ENCODE results near the gene PMS1.
"Not testable (repeated sequence)": the region's sequence is repeated elsewhere in the genome, so short reads cannot be mapped to it uniquely, and the experiment has no call there.

Gene PMS1

DNA sequence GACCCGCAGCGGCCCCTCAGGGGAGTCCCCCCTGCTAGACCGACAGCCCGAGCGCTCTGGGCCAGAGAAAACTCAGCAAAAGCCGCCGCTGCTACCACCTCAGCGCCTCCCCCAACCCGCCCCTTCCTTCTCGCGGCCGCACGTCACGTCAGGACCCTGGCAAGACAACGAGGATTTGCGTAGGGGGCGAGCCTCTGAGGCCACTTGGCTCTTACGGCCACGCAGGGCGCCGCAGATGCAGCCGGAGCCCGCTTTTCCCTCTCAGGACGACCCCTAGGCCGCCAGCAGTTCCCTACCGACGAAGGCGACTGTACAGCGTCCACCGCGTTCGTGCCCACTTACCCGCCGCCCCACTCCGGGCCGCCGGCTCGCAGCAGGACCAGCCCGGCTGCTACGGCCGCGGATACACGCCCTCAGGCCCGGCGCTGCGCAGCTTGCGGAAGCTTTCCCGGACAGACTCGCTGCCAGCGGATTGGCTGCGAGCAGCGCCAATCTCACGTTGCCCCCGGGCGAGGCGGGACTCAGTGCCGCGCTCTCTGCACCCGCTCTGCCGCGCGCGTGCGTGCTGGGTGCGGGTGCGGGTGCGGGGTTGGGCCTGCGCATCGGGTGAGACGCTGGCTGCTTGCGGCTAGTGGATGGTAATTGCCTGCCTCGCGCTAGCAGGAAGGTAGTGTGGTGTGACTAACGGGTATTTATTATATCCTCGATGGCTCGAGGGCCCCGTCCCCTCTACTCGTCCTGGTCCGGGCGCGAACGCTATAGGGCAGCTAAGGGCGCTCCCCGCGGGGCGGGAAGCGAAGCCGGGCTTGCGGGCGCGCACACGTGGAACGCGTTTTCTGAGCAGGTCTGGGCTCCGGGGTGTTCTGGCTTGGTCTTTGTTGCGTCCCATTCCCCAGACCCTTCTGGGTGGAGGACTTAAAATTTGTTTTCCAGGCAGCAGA, at the start of gene PMS1, which contains the start of gene ORMDL1:
Gene PMS1 (plus strand): TSS at position 524 of the 941 bp plus-strand sequence. CDS start 7,360 bp downstream, outside the sequence.
Gene ORMDL1 (minus strand): TSS at position 413 of the 941 bp plus-strand sequence. CDS start 1,744 bp downstream, outside the sequence.
- DNase-seq, result peak; percentile 91 to 96

DNA sequence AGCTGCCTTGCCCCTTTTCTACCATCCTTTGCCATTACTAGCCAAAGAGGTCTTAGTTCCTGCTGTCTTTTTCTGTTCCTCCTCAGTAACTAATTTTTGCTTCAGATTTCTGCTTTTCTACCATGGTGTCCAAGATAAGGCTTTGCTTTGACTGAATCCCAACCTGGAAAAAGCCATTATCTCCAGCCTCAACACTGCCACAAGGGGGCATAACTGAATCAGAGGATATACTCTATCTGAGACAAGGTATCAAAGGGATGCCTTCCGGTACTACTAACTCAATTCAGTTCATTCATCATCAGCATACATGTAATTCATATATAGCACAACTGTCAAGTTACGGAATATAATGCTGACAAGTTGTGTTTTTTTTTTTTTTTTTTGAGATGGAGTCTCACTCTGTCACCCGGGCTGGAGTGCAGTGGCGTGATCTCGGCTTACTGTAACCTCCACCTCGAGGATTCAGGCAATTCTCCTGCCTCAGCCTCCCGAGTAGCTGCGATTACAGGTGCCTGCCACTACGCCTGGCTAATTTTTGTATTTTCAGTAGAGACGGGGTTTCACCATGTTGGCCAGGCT, 33.1 kb upstream of the PMS1 start:
- DNase-seq, result peak; percentile 25 to 67

DNA sequence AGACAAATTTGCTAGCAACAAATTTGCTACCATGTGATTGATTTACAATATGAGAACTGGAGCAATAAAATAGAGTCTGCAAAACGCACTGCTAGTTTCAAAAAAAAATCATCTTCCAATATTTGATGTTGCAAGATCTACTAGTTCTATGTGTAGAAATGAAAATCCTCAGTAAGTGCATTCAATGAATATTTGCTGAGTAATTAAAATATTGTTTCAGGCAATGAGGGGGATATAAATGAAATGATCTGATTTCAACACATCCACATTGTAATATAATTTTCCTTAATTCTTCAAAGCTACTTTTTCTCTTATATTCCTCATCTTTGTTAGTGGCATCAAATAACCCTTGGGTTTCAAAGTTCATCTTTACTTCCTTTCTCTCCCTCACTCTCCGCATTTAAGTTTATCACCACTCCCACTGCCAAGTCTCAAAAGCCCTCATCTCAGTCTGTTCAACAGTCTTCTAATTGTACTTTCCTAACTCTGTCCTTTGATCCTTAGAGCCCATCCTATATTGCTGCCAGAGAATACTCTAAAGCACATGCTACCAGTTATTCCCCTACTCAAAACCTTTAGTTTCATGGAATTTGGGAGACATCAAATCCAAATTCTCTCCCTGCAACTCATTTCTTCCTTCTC, 27.8 kb upstream of the PMS1 start:
- no peak for DNase-seq

DNA sequence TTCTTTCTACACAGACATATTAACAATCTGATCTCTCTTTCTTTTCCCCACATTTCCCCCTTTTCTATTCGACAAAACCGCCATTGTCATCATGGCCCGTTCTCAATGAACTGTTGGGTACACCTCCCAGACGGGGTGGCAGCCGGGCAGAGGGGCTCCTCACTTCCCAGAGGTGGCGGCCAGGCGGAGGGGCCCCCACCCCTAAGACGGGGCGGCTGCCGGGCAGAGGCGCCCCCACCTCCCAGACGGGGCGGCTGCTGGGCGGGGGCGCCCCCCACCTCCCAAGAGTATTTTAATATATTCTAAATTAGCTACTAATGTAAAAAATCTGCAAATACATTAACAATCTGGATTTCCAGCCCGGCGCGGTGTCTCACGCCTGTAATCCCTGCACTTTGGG, 24.1 kb upstream of the PMS1 start:
- not testable (repeated sequence) for DNase-seq

DNA sequence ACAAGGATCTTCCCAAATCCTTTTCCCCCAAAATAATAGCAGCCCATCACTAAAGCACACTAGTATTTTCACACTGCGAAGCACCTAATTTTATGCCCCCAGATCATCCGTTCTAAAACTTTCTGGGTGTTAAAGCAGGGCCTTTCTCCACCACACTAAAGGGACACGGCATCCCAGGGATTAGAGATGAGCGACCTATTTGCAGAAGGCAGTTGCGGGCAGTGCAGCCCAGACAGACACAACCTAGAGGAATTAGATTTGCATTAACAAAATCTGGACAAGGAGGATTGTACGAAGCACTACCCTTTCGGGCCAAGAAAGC, 22.1 kb upstream of the PMS1 start:
- DNase-seq, result no peak

DNA sequence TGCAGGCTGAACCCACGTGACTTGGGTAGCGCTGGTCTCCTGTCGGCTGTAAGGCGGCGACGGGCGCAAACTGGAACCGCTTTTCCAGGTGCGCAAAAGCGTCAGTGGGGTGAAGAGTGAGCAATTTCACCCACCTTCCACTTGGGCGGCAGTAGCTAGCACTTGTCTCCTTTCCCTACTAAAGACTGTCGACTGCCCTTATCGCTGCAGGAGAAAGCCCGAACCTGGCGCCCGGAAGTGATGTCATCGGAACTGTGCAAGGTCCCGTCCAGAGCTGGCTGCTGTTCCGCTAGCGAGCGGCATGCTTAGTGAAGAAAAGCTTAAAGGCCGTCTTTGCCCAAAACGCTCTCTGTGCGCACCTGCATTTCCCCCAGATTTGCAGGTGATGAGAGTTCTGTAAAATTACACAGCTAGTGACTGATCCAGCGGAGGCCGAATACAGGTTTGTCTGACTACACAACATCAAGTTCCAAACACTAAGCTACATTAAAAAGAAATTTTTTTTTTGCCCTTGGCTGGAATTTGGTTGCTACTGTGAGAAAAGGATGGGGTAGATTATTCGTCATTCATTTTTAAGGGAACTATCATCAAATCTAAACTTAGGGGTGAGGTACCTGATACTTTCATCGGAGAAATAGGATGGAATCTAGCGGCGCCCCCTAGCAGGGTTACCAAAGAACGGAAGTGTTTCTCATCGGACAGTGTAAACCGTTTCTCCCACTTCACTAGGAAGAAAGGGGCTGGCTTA, 21.5 kb upstream of the PMS1 start, which contains the start of gene OSGEPL1:
Gene OSGEPL1 (minus strand): TSS at position 242 of the 748 bp plus-strand sequence. CDS start 1,152 bp downstream, outside the sequence.
- DNase-seq, result peak; percentile 80 to 88

DNA sequence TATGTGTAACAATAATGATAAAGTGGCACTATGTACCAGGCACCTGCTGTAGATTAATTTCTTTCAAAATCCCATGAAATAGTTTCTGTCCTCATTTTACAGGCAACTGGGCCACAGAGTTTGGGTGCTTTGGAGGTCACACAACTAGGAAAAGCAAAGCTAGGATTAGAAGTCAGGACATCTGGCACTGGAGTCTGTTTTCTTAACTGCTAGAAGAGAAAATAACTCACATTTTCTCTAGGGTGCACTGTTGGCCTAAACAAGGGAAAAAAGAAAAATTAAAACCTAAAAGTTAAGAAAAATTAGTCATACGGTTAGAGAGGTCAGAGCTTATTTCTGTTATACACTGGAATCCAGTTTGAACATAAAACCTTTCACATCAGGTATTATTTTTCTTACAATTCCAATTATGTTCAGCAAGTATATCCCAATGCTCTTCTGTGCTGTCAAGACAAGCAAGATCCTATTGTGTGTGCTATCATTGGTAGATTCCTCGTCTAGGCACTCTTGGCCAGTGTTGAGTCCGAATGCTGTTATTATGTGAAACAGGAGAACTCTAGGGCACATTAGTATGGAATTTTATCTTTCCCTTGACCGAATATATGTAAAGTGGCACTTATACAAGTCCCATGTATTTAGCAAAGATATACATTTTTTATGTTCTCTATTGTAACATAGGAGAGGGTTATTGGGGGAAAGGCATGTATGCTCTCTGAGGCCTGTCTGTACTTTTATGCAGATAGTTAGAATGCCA, 20.2 kb upstream of the PMS1 start:
- DNase-seq, result no peak

DNA sequence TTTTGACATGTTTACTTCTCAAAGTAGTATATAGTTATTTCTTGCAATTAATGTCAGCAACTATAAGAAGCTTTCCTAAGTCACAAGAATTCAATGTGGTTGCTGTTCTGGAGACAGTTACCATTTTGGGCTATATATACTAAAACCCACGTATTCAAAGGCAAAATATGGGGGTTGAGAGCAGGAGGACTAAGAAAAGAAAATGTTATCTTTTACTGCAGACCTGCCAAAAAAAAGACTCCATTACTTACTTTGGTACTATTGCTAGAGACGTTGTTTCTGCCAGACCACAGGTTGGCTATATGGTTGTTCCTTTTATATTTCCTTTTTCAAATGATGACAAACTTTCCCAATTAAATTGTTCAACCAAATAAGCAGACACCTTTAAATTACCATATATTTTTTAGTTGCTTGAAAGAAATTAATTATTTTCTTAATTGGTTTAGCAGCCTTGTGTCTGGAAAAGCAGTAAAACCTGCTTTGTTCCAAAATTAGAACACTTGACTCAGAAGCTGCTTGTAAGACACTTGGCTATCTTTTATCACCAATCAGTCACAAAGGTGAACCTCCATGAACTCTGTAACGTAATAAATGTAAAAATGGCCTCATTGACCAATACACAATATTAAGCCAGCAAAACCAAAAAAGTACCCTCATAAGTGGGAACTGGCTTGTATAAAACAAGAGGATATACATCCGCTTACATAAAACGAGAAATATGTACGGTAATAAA, 13.5 kb upstream of the PMS1 start:
- DNase-seq, result no peak

DNA sequence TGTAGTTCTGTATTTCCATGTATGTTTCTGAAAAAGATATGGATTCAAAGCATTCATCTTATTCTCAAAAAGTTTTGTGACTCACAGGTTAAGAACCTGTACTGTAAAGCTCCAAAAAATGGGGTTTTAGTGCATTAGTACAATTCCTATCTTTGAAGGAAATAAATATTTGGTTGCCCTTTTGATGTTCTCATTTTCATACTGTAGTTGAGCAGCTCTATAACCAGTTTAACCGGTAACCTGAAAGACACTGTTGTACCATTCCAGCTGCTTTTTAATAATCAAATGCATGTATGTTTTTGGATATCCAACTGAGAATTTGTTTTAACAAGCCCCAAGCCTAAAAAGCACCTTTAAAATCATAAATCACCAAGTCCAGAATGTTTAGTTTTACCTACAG, 12.0 kb upstream of the PMS1 start:
- DNase-seq, result no peak

DNA sequence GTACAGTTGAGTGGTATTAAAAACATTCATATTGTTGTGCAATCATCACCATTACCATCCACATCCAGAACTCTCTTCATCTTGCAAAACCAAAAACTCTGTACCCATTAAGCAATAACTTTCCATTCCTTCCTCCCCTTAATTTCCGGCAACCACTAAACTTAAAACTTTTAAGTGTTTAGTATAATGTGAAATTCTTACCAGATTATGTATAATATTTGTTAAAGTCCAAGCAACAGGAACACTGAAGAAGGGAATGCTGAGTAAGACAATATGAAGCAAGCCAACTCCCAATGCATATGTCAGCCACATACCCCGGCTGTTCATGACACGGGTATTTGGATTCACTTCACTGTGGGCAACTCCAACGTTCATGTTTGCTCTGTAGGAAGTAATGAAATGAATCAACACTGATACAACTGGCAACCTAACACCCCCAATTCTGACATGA, 2.0 kb upstream of the PMS1 start:
- peak; percentile 40 to 46 for DNase-seq

DNA sequence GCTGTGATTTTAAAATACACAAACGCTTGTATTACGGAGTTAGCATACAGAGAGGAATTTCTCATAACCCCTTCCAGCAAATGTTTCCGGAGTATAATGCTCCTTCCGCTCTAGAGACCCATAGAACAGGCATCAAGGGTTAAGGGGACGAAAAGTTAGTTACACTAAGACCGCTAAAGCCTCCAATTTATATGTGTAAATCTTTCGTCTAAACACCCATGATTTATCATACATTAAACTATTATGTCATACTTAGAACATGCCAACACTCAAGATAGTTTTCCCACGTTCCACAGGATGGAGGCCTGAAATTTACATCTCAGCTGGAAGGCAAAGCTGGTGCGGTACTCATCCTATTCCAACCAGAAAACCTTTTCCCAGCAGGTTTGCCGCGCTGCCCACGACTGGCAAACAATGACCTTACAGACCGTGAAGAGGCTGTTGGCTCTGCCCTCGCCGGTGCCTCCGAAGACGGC, 761 bp upstream of the PMS1 start:
- peak in 1 of 2 donors; percentile 41 for DNase-seq

DNA sequence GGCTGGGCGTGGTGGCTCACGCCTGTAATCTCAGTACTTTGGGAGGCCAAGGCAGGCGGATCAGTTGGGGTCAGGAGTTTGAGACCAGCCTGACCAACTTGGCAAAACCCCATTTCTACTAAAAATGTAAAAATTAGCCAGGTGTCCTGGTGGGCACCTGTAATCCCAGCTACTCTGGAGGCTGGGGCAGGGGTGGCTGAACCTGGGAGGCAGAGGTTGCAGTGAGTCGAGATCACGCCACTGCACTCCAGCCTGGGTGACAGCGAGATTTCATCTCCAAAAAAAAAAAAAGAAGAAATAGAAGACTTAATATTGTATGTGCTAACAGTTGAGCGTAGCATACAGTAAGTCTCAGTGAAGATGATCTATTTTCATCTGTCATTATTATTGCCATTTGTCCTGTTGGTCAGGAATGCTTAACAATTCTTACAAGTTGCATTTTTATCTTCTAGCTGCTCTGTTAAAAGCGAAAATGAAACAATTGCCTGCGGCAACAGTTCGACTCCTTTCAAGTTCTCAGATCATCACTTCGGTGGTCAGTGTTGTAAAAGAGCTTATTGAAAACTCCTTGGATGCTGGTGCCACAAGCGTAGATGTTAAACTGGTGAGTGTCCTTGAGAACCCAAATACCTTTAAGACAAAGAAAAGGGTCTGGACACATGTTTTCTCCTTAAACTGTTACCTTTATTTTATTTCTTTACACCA, 7.2 kb downstream of the PMS1 start:
- DNase-seq, result no peak

DNA sequence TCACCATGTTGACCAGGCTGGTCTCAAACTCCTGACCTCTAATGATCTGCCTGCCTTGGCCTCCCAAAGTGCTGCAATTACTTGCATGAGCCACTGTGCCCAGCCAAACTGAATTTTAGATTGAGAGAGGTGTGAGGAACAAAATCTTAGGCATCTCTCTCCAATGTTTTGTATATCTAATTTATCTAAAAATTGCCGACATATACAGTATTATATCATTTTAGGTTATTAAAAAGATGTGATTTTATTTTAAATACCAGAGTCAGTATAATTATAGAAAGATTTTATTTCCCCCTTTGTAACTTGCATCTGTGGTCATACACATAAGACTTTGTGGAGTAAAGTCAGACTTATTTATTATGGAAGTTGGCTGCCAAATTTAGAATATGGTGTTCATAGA, 10.1 kb downstream of the PMS1 start:
- no peak for DNase-seq

DNA sequence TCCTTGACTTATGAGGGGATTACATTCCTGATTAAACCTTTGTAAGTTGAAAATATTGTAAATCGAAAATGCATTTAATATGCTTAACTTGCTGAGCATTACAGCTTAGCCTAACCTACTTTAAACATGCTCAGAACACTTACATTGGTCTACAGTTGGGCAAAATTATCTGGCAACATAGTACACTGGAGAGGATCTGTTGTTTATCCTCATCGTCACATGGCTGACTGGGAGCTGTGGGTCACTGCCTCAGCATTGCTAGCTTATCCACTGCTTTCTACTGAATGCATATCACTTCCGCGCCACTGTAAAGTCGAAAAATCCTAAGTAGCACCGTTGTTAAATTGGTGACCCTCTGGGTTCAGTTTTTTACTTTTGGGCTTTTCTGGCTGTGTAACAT, 13.7 kb downstream of the PMS1 start:
- no peak for DNase-seq

DNA sequence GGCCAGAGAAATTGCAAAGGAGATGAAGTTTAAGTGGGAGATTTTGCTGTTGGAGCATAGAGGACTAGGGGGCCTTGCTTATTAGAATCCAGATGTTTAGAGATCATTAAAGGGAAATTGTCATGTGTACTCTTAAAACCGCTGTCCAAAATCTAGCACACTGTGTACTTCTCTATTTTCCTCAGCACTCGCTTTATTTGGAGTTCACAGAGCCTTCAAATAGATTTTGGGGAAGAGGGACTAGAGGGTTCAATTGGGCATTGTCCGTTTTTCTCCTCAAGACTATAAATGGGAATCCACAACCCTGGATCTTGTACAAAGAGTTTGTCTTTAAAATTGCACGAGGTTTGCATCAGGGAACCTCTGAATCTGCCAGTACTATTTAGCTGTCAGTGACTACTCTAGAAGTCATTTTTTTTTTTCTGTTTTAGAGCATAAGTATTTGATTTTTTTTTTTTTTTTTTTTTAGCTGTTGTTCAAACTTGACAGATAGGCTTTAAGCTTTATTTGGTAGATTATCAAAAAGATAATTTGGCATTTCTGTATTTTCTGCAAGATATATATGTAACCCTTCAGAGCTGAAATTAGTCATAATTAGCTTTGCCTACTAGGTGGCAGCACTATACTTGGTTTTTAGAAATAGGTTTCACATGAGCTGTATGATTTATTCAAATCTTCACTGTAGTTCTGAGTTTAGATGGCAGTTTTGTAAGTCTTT, 14.2 kb downstream of the PMS1 start:
- DNase-seq, result peak; percentile 30 to 68

DNA sequence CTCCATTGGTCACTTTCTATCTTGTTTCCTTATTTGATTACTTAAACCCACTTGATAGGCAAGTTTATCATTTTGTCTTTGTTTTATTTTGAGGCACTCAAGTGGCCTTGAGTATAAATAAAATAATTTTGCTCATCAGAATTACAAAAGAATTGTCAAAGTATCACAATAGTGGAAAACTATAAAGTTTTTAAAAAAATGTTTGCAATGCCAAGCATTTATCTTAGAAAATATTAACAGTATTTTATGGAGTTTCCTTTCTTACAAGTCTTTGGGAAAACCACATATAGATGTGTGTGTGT, 14.7 kb downstream of the PMS1 start:
- DNase-seq, result no peak

DNA sequence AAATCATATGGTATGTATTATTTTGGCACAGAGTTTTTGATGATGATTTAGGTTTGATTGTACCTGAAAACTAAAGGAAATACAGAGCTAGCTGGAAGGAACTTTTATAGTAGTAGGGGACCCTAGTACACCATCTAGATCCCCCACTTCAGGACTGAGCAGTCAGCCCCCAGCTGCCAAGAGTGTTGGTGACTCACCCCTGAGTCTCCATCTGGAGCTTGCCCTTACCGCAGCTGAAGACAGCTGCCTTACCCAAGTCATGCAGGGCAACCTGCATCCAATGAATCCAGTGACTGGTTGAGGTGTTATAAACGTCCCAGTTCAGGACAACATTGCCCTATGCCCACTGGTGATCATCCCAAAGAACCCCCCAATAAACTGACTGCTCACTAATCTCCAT, 15.3 kb downstream of the PMS1 start:
- DNase-seq, result no peak

DNA sequence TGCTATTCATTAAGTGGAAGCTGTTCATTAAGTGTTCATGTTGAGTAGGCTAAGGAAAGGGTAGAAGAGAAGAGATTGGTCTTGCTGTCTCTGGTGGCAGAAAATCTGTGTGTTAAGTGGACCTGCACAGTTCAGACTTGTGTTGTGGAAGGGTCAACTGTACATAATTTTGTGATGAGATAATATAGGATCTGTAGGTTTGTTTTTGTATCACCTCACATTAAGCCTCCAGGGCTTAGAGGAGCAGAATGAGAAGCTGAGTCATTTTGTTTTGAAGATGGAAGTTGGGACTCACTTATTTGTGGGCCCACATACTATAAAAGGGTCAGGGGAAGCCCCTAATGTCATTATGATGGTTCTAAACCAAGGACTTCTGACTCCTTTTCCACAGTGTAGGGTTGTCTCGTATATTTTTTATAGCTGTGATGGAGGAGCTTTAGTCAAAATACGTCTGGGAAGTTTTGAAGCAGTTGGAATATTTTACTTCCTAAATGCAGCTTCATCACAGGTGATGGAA, 18.2 kb downstream of the PMS1 start:
- no peak for DNase-seq

DNA sequence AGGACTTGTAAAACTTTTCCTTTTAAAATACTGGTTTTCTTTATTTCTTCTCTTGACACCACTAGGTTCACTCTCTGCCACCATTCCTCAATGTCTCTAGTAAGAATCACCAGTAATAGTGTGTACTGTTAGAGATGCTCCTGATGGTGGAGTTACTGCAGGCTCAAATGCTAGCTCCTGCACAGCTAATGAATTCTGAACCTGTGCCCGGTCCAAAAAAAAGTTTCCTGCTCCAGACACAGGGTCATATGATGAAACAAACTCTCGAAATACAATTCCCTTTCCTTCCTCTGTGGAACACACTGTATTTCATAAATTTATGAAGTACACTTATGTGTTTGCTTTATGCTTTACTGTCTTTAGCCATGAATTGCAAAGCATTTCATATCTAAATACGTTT, 19.2 kb downstream of the PMS1 start:
- DNase-seq, result no peak
